ENCODE results near the gene OTUB2.

Gene OTUB2

GRCh38 chr14:94043756-94044475 lies 17.8 kb downstream of the OTUB2 start:
- no peaks in the 10 kb centered on the region for H3K9me3 ChIP-seq (ENCODE audit: insufficient read depth, low read length)
- H3K9ac ChIP-seq (ENCODE audit: low read length) = no peak overlapping the region
- H2AFZ ChIP-seq (ENCODE audit: low read depth, low read length) = no peak overlapping the region
- H3K27me3 ChIP-seq (ENCODE audit: low read depth, low read length) = no peaks in the 10 kb centered on the region
- no peaks in the 10 kb centered on the region for H3K79me2 ChIP-seq (ENCODE audit: low read length)
- peaks cover 39% of the 10 kb centered on the region for H3K36me3 ChIP-seq (replicated peaks; ENCODE audit: low read depth, low read length)
- H3K4me1 ChIP-seq (ENCODE audit: low read length) = no peaks in the 10 kb centered on the region
- no peak overlapping the region for H3K4me3 ChIP-seq (ENCODE audit: low read length)
- no peak overlapping the region for H3K27ac ChIP-seq (ENCODE audit: low read length)
- H3K4me2 ChIP-seq (ENCODE audit: low read length) = no peak overlapping the region
- no peak for TF ChIP-seq EZH2phosphoT487 (IDR thresholded peaks at IDR 0.05; ENCODE audit: low read depth)
- TF ChIP-seq CTCF (IDR thresholded peaks at IDR 0.05; ENCODE audit: low read depth, low read length) = no peak
- H4K20me1 ChIP-seq (ENCODE audit: insufficient read depth, low read length) = no peaks in the 10 kb centered on the region

GRCh38 chr14:94044476-94045091 lies 18.4 kb downstream of the OTUB2 start:
- Histone ChIP-seq H3K36me3 (replicated peaks; ENCODE audit: low read depth, low read length) (peaks cover 45% of the 10 kb centered on the region), H3K9ac (ENCODE audit: low read length) (no peak overlapping the region), H3K27me3 (ENCODE audit: low read depth, low read length) (no peaks in the 10 kb centered on the region), H3K4me2 (ENCODE audit: low read length) (no peak overlapping the region), H4K20me1 (ENCODE audit: insufficient read depth, low read length) (no peaks in the 10 kb centered on the region), H3K9me3 (ENCODE audit: insufficient read depth, low read length) (no peaks in the 10 kb centered on the region), H3K4me1 (ENCODE audit: low read length) (no peaks in the 10 kb centered on the region), H3K4me3 (ENCODE audit: low read length) (no peak overlapping the region), H3K27ac (ENCODE audit: low read length) (no peak overlapping the region), H2AFZ (ENCODE audit: low read depth, low read length) (no peak overlapping the region), H3K79me2 (ENCODE audit: low read length) (no peaks in the 10 kb centered on the region)
- TF ChIP-seq CTCF (IDR thresholded peaks at IDR 0.05; ENCODE audit: low read depth, low read length) (no peak), EZH2phosphoT487 (IDR thresholded peaks at IDR 0.05; ENCODE audit: low read depth) (no peak)

GRCh38 chr14:94045101-94045500 lies 19.0 kb downstream of the OTUB2 start:
- no peak overlapping the region for H3K9ac ChIP-seq (ENCODE audit: low read length)
- 0 out of 2 replicates have a peak, but pooled peaks cover 4% of the 10 kb centered on the region for H4K20me1 ChIP-seq (ENCODE audit: insufficient read depth, low read length)
- no peaks in the 10 kb centered on the region for H3K4me1 ChIP-seq (ENCODE audit: low read length)
- no peak overlapping the region for H3K4me3 ChIP-seq (ENCODE audit: low read length)
- no peak overlapping the region for H3K27ac ChIP-seq (ENCODE audit: low read length)
- H3K9me3 ChIP-seq (ENCODE audit: insufficient read depth, low read length) = no peaks in the 10 kb centered on the region
- no peaks in the 10 kb centered on the region for H3K27me3 ChIP-seq (ENCODE audit: low read depth, low read length)
- H2AFZ ChIP-seq (ENCODE audit: low read depth, low read length) = no peak overlapping the region
- TF ChIP-seq CTCF (IDR thresholded peaks at IDR 0.05; ENCODE audit: low read depth, low read length) (no peak), EZH2phosphoT487 (IDR thresholded peaks at IDR 0.05; ENCODE audit: low read depth) (no peak)
- peaks cover 50% of the 10 kb centered on the region for H3K36me3 ChIP-seq (replicated peaks; ENCODE audit: low read depth, low read length)
- H3K4me2 ChIP-seq (ENCODE audit: low read length) = no peak overlapping the region
- no peaks in the 10 kb centered on the region for H3K79me2 ChIP-seq (ENCODE audit: low read length)

GRCh38 chr14:94045563-94046345 lies 19.6 kb downstream of the OTUB2 start:
- Histone ChIP-seq H3K4me2 (ENCODE audit: low read length) (no peak overlapping the region), H3K36me3 (replicated peaks; ENCODE audit: low read depth, low read length) (peaks cover 56% of the 10 kb centered on the region), H3K4me1 (ENCODE audit: low read length) (no peaks in the 10 kb centered on the region), H3K27me3 (ENCODE audit: low read depth, low read length) (no peaks in the 10 kb centered on the region), H3K27ac (ENCODE audit: low read length) (no peak overlapping the region), H3K9ac (ENCODE audit: low read length) (no peak overlapping the region), H3K79me2 (ENCODE audit: low read length) (no peaks in the 10 kb centered on the region), H3K4me3 (ENCODE audit: low read length) (no peak overlapping the region), H2AFZ (ENCODE audit: low read depth, low read length) (no peak overlapping the region), H3K9me3 (ENCODE audit: insufficient read depth, low read length) (no peaks in the 10 kb centered on the region), H4K20me1 (ENCODE audit: insufficient read depth, low read length) (0 out of 2 replicates have a peak, but pooled peaks cover 5% of the 10 kb centered on the region)
- no peak for TF ChIP-seq CTCF (IDR thresholded peaks at IDR 0.05; ENCODE audit: low read depth, low read length)
- TF ChIP-seq EZH2phosphoT487 (IDR thresholded peaks at IDR 0.05; ENCODE audit: low read depth) = no peak
